ENCODE measurements around the gene MDM2.
A peak's percentile ranks its signal among the peaks of the same experiment; 100 is the strongest.

Gene MDM2

GRCh38 chr12:68870011-68870410, 62.0 kb downstream of the MDM2 start:
- TF ChIP-seq CTCF (IDR thresholded peaks at IDR 0.05; ENCODE audit: control insufficient read depth, extremely low read depth, insufficient read depth) = no peak
- H3K4me3 ChIP-seq (ENCODE audit: low read depth, low read length) = no peak overlapping the region
- no peak for DNase-seq (ENCODE audit: low read depth)

GRCh38 chr12:68870443-68870842, 62.5 kb downstream of the MDM2 start:
- no peak for DNase-seq (ENCODE audit: low read depth)
- TF ChIP-seq CTCF (IDR thresholded peaks at IDR 0.05; ENCODE audit: control insufficient read depth, extremely low read depth, insufficient read depth) = no peak
- H3K4me3 ChIP-seq (ENCODE audit: low read depth, low read length) = no peak overlapping the region

- DNase-seq (ENCODE audit: low read depth) = no peak
- no peak overlapping the region for H3K4me3 ChIP-seq (ENCODE audit: low read depth, low read length)
- no peak for TF ChIP-seq CTCF (IDR thresholded peaks at IDR 0.05; ENCODE audit: control insufficient read depth, extremely low read depth, insufficient read depth)
Observed at GRCh38 chr12:68871396-68871795, 63.4 kb downstream of the MDM2 start.

- DNase-seq (ENCODE audit: low read depth) = no peak
- peak; percentile 54 for TF ChIP-seq CTCF (IDR thresholded peaks at IDR 0.05; ENCODE audit: control insufficient read depth, extremely low read depth, insufficient read depth)
- H3K4me3 ChIP-seq (ENCODE audit: low read depth, low read length) = no peak overlapping the region
Observed at GRCh38 chr12:68871921-68872320, 63.9 kb downstream of the MDM2 start.

- TF ChIP-seq CTCF (IDR thresholded peaks at IDR 0.05; ENCODE audit: control insufficient read depth, extremely low read depth, insufficient read depth) = no peak
Observed at GRCh38 chr12:68873316-68873715, 65.3 kb downstream of the MDM2 start.

GRCh38 chr12:68876461-68876860, 68.5 kb downstream of the MDM2 start:
- H3K4me3 ChIP-seq (ENCODE audit: low read depth, low read length) = no peak overlapping the region
- DNase-seq (ENCODE audit: low read depth) = no peak
- TF ChIP-seq CTCF (IDR thresholded peaks at IDR 0.05; ENCODE audit: control insufficient read depth, extremely low read depth, insufficient read depth) = no peak

More at GRCh38 chr12:68873316-68873715, 65.3 kb downstream of the MDM2 start:
- H3K4me3 ChIP-seq (ENCODE audit: low read depth, low read length) = no peak overlapping the region
- no peak for DNase-seq (ENCODE audit: low read depth)

- no peak overlapping the region for H3K4me3 ChIP-seq (ENCODE audit: low read depth, low read length)
- TF ChIP-seq CTCF (IDR thresholded peaks at IDR 0.05; ENCODE audit: control insufficient read depth, extremely low read depth, insufficient read depth) = no peak
- DNase-seq (ENCODE audit: low read depth) = no peak
Observed at GRCh38 chr12:68877583-68877982, 69.6 kb downstream of the MDM2 start.

All from LNCaP clone FGC (cell line).